ENCODE results near the gene ANKRD24.
A peak's percentile ranks its signal among the peaks of the same experiment; 100 is the strongest.
"Not testable (repeated sequence)": the region's sequence is repeated elsewhere in the genome, so short reads cannot be mapped to it uniquely, and the experiment has no call there.

The ANKRD24 gene

DNA sequence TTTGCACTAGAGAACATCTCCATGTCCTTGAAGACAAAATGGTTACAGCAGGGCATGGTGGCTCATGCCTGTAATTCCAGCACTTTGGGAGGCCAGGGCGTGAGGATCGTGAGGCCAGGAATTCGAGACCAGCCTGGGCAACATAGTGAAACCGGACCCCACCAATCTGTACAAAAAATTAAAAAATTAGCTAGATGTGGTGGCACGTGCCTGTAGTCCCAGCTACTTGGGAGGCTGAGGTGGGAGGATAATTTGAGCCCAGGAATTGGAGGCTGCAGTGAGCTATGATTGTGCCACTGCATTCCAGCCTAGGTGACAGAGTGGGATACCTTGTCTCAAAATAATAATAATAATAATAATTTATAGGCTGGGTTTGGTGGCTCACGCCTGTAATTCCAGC, 47.7 kb downstream of the ANKRD24 start:
- DNase-seq (ENCODE audit: low read depth), result not testable (repeated sequence)

DNA sequence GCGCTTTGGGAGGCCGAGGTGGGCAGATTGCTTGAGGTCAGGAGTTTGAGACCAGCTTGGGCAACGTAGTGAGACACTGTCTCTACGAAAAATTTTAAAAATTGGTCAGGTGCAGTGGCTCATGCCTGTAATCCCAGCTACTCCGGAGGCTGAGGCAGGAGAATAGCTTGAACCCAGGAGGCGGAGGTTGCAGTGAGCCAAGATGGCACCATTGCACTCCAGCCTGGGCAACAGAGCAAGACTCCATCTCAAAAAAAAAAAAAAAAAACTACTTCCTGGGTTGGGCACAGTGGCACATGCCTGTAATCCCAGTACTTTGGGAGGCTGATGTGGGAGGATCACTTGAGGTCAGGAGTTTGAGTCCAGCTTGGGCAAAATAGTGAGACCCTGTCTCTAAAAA, 49.0 kb downstream of the ANKRD24 start:
- DNase-seq (ENCODE audit: low read depth), result not testable (repeated sequence)

DNA sequence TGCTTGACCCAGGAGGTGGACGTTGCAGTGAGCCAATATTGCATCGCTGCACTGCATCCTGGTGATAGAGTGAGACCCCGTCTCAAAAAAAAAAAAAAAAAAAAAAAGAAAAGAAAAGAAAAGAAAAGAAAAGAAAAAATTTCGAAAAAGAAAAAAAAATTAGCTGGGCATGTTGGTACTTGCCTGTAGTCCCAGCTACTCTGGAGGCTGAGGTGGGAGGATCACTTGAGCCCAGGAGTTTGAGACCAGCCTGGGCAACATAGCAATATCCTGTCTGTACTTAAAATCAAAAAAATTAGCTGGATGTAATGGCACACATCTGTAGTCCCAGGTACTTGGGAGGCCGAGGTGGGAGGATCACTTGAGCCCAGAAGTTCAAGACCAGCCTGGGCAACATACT, 49.6 kb downstream of the ANKRD24 start:
- not testable (repeated sequence) for DNase-seq (ENCODE audit: low read depth)

DNA sequence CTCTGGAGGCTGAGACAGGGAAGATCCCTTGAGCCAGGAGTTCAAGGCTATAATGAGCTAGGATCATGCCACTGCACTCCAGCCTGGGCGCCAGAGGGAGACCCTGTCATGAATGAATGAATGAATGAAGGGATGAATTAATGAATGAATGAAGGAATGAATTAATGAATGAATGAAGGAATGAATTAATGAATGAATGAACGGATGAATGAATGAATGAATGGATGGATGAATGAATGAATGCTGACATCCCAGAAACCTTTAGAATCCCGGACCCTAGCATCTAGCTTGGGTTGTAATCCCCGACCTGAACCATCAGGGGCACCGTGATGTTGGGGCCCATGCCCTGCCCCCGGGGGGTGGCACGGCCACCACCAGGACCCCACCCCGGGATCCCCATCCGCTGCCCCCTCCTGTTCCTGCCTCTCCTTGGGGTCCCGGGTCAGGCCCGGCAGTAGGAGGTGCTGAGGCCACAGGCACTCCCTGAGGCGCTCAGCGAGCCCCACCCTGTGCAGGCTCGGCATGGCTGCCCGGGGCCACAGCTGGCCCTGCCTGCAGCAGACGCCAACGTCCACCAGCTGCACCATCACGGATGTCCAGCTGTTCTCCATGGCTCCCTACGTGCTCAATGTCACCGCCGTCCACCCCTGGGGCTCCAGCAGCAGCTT, 50.3 kb downstream of the ANKRD24 start:
- no peak for DNase-seq (ENCODE audit: low read depth)

DNA sequence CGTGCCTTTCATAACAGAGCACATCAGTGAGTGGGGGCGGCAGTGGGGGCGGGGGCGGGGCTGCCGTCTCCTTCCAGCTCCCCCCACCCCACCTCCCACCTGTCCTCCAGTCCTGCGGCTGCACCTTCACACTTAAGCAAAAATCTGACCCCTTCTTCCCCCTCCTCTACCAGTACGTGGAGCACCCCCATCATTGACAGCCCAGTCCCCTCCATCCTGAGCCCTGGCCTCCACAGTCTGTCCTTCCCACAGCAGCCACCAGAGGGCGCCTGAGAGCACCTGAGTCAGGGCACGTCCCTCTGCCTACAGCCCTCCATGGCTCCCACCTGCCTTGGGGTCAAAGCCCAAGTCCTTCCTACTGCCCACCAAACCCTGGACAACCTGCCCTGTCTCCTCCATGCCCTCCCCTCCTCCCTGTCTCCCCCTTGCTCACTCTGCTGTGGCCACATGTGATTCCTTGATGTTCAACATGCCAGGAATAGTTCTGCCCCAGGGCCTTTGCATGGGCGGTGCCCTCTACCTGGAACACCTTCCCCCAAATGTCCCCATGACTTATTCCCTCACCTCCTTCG, 50.9 kb downstream of the ANKRD24 start:
- no peak for DNase-seq (ENCODE audit: low read depth)

DNA sequence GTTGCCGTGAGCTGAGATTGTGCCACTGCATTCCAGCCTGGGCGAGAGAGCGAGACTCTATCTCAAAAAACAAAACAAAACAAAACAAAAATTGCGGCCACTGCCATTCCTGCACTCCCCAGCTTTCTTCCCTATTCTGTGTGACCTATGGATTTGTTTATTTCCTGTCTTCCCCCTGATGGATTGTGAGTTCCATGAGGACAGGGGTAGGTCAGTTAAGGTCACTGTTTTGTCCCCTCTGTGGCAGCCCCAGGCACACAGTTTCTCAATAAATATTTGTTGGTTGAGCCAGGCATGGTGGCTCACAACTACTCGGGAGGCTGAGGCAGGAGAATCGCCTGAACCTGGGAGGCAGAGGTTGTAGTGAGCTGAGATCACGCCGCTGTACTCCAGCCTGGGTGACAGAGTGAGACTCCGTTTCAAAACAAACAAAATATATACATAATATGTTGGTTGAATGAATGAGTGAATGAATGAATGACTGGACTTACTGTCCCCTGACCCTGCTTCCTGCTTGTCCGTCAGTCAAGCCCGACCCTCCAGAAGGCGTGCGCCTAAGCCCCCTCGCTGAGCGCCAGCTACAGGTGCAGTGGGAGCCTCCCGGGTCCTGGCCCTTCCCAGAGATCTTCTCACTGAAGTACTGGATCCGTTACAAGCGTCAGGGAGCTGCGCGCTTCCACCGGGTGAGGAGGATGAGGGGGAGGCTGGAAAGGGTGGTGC, 51.8 kb downstream of the ANKRD24 start:
- DNase-seq (ENCODE audit: low read depth), result no peak

DNA sequence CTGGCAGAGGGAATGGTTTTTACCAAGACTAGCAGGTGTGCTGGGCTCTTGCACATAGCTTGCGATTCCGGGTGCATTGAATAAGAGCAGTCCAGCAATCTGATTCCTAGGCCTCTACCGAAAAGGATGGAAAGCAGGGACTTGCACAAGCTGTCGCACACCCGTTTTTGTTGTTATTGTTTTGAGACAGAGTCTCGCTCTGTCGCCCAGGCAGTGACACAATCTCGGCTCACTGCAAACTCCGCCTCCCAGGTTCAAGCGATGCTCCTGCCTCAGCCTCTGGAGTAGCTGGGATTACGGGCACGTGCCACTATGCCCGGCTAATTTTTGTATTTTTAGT, 52.3 kb downstream of the ANKRD24 start:
- DNase-seq (ENCODE audit: low read depth), result no peak

DNA sequence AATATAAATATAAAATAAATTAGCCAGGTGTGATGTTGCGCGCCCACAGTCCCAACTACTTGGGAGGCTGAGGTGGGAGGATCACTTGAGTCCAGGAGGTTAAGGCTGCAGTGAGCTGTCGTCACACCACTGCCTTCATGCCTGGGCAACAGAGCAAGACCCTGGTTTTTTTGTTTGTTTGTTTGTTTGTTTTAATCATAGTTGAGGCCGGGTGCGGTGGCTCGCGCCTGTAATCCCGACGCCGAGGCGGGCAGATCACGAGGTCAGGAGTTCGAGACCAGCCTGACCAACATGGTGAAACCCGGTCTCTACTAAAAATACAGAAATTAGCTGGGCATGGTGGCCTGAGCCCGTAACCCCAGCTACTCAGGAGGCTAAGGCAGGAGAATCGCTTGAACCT, 55.0 kb downstream of the ANKRD24 start:
- not testable (repeated sequence) for DNase-seq (ENCODE audit: low read depth)

DNA sequence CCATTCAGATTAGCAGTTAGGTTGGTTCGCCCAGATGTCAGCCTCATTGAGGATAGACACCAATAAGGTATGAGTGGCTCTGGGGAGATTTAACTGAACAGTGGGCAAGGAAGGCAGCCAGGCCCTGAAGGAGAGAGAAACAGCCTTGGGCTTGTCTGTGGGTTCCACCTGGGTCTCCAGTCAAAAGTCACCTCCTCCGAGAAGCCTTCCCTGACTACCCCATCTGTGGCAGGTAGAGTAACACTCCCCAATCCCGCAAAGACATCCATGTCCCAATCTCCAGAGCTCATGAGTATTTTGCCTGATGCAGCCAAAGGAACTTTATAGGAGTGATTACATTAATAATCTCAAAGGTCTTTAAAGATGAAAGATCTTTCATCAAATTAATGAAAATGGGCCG, 56.3 kb downstream of the ANKRD24 start:
- no peak for DNase-seq (ENCODE audit: low read depth)

DNA sequence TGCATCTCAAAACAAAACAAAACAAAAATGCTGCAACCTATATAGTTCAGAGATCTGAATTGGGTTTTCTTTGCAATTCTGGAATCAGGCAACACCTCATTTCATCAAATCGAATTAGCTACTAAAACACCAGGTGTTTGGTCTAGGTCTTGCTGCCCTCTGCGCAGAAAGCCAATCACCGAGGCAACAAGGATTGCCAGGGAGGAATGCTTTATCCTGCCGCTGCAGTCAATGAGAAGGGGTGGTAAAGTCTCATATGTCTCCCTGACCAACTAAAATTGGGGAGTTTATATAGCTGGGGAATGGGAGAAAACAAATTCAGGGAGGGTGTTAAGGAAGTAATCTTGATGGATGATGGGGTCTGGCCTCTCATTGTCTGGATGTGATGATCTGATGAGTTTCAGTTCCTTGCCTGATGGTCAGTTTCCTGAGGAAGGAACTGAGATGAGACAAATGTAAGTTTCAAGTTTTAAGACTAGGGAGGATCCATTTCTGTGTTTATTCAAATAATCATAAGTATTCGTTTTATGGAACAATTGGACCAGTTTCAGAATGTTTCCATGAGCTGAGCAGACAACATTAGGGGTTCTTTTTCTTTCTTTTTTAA, 59.4 kb downstream of the ANKRD24 start:
- DNase-seq (ENCODE audit: low read depth), result no peak

DNA sequence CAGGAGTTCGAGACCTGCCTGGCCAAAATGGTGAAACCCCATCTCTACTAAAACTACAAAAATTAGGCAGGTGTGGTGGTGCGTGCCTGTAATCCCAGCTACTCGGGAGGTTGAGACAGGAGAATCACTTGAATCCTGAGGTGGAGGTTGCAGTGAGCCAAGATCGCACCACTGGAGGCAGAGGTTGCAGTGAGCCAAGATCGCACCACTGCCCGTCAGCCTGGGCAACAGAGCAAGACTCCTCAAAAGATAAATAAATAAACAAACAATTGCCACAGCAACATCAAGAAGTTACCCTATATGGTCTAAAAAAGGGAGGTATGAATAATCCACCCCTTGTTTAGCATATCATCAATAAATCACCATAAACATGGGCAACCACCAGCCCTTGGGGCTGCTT, 63.4 kb downstream of the ANKRD24 start:
- not testable (repeated sequence) for DNase-seq (ENCODE audit: low read depth)

DNA sequence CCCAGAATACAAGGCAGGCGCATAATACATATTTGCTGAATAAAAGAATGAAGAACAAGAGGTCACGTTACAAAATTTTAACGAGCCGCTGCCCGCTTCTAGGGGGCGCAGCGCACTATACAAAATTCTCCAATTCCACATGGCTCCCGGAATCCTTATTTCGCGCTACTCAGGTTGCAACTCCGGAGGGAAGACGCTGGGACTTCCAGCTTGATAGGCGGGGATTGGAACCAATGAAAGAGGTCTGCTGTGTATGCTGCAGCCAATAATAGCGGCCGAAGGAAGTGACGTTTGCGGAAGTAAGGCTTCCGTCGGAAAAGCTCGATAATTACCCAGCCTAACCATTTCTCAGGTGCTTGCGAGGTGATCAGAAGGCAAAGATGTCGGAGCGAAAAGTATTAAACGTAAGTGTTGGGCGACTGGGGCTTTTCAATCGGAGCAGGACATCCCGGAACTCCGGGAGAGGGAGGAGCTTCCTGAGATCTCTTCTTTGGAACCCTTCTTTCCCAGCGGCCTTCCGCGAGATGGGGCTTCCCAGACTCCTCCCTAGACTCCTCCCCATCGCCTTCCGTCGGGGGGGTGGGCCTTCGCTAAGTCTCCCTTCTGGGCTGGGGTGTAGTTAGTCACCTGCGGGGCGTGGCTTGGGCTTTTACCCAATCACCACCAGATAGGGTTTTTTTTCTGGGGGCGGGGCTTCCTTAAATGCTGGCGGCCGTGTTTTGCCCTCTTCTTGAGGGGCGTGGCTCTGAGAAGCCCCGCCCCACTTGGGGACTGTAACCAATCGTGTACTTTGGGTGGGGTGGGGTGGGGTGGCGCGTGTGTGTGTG, 64.5 kb downstream of the ANKRD24 start, which contains the start of gene YJU2:
TSS of gene YJU2 (plus strand) at position 314 of the 827 bp plus-strand sequence. CDS start at position 381, 67 bp downstream.
- DNase-seq (ENCODE audit: low read depth), result peak; percentile 99

DNA sequence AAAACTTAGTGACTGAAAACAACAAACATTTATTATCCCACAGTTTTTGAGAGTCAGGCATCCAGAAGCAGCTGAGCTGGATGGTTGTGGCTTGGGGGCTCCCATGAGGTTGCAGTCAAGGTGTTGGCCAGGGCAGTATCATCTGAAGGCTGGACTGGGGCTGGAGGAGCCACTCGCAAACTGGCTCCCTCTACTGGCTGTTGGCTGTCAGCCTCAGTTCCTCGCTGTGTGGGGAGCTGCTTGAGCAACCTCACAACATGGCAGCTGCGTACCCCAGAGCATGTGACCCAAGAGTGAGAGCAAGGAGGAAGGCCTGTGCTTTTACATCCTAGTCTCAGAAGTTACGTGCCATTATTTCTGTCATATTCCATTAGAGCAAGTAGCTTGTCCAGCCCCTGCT, 74.1 kb downstream of the ANKRD24 start:
- DNase-seq (ENCODE audit: low read depth), result no peak

DNA sequence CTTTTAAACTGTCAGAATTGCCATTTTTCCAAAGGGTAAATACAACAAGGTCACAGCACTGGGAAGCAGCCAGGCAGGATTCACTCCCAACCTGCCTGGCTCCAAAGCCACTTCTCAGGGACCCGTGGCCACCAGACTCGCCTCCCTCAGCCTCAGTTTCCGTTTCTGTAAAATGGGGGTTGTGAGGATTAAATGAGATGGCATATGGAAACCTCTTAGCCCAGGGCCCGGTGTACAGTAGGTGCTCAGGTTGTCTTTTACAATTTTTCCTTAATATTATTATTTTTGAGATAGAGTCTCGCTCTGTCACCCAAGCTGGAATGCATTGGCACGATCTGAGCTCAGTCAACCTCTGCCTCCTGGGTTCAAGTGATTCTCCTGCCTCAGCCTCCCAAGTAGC, 74.5 kb downstream of the ANKRD24 start:
- no peak for DNase-seq (ENCODE audit: low read depth)

DNA sequence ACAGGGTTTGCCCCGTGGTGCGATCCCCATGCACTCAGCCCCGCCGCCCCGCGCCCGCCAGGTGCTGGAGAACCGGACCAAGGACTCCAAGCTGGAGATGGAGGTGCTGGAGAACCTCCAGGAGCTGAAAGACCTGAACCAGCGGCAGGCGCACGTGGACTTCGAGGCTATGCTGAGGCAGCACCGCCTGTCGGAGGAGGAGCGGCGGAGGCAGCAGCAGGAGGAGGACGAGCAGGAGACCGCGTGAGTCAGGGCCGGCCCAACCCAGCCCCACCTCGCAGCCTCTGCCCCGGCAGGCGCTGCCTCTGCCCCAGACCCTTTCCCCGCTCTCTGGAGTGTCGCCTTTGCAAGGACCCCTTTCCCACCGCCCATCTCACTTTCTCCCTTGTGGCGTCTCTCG, 75.7 kb downstream of the ANKRD24 start:
- no peak for DNase-seq (ENCODE audit: low read depth)

DNA sequence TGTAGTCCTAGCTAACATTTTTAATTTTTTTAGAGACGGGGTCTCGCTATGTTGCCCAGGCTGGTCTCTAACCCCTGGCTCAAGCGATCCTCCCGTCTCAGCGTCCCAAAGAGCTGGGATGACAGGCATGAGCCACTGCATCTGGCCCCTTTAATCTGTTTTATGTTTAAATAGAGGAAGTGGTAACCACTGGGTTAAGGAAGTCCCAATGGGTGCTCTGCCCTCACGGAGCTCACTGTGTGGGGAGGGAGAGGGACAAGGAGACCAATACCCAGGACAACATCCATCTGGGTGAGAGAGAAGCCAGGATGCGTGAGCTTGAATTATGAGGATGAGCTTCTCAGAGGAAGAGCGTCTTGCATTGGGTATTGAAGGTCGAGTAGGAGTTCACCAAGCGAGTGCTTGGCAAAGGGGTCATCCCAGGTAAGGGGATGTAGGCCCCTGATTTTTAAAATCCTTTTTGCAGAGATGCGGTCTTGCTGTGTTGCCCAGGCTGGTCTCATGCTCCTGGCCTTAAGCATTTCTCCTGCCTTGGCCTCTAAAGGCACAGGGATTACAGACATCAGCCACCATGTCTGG, 78.2 kb downstream of the ANKRD24 start:
- DNase-seq (ENCODE audit: low read depth), result no peak

DNA sequence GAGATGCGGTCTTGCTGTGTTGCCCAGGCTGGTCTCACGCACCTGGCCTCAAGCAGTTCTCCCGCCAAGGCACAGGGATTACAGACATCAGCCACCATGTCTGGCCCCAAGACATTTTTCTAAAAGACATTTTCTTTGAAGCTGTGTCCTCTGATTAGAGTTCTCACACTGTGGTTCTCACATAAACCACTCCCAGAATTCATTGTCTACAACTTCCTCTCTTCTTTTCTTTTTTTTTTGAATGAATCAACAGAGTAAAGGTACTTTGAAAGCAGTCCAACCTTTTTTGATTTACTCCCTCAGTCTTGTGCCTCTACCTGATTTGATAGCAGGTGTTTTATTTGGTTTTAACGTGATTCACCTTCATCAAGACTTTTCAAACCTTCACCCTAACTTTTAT, 82.3 kb downstream of the ANKRD24 start:
- no peak for DNase-seq (ENCODE audit: low read depth)

DNA sequence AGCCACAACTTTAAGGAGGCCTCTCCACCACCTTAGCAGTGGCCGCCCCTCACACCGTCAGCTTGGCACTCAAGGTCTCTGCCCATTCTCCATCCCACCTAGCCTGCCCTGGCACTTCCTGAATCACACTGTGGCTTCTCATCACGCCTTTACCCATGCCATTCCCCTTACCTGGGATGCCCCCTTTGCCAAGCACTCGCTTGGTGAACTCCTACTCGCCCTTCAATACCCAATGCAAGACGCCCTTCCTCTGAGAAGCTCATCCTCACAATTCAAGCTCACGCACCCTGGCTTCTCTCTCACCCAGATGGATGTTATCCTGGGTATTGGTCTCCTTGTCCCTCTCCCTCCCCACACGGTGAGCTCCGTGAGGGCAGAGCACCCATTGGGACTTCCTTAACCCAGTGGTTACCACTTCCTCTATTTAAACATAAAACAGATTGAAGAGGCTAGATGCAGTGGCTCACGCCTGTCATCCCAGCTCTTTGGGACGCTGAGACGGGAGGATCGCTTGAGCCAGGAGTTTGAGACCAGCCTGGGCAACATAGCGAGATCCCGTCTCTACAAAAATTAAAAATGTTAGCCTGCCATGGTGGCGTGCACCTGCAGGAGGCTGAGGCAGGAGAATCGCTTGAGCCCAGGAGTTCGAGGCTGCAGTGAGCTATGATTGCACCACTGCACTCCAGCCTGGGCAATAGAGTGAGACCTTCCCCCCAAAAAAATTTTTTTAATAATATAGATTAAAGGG, 83.9 kb downstream of the ANKRD24 start:
- no peak for DNase-seq (ENCODE audit: low read depth)

DNA sequence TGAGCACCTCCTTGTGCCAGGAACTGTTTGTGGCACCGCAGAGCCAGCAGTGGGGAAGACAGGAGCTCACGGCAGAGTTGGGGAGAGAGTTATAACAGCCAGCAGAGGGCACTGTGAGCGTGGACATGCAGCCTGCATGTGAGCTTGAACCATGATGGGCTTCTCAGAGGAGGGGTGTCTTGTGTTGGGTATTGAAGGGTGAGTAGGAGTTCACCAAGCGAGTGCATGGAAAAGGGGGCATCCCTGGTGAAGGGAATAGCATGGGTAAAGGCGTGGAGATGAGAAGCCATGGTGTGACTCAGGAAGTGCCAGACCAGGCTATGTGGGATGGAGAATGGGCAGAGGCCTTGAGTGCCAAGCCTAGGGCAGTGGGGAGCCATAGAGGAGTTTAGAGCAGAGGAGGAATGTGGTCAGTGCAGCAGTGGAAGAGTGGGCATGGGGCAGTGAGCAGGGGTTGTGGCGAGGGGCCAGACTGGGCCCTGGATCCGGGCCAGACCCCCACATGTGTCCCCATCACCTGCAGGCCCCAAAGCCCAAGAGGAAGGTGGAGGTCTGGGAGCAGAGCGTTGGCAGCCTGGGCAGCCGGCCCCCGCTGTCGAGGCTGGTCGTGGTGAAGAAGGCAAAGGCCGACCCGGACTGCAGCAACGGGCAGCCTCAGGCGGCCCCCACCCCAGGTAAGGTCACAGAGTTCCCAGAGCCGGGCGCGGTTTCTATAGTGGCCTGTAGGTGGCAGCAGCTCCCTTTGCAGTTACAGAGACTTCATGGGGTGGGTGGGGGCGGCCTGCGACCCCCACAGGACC, 84.8 kb downstream of the ANKRD24 start:
- DNase-seq (ENCODE audit: low read depth), result peak; percentile 3

Data from GM04504 (cell line).